Upper lobe of left lung (tissue), 6 donors: ENCODE measurements around the gene ZFAND6. TPM values are rescaled to one million over a fixed set of nuclear protein-coding genes. Genes with fewer than 3 reads are reported as not detected.

Experiments
- ATAC-seq, 2 donors: fragments of 200-7000 bp; cut with Tn5 transposase; one replicate each; pipeline ENCODE4 v1.9.1; 2022; ENCODE audit warnings: mild to moderate bottlenecking in 2 of 2, moderate library complexity in 2 of 2; ENCODE audit not compliant: low FRiP score in 2 of 2
- DNase-seq, 2 donors: peaks; one replicate each; pipeline ENCODE4 v3.0.0-alpha.2; 2019 to 2020
- H3K27ac ChIP-seq, 4 donors: fragments of 200-600 bp; sonication (generic); one replicate each; pipeline ENCODE4 v1.5.1; 2016 to 2019
- H3K27me3 ChIP-seq, 4 donors: fragments of 200-600 bp; sonication (generic); one replicate each; pipeline ENCODE4 v1.5.1; 2017 to 2019
- H3K36me3 ChIP-seq, 4 donors: fragments of 200-600 bp; sonication (generic); one replicate each; pipeline ENCODE4 v1.5.1; 2016 to 2019
- H3K4me1 ChIP-seq, 4 donors: fragments of 200-600 bp; sonication (generic); one replicate each; pipeline ENCODE4 v1.5.1; 2018 to 2019
- H3K4me3 ChIP-seq, 4 donors: fragments of 200-600 bp; sonication (generic); one replicate each; pipeline ENCODE4 v1.5.1; 2017 to 2019; ENCODE audit warnings: mild to moderate bottlenecking in 2 of 4, moderate library complexity in 1 of 4
- H3K9me3 ChIP-seq, 4 donors: fragments of 200-600 bp; sonication (generic); one replicate each; pipeline ENCODE4 v1.5.1; 2018 to 2019
- CTCF ChIP-seq, 6 experiments: fragments of 450-650 bp in 4 of 6; fragments of 200-600 bp in 2 of 6; sonication (generic) in 2 of 6; IDR thresholded peaks; one replicate each; pipeline ENCODE4 v1.5.1; 2016 to 2019; ENCODE audit warnings: antibody characterized with exemption in 6 of 6
- EP300 ChIP-seq, 4 donors: sonication (generic); formaldehyde crosslinking; IDR thresholded peaks; one replicate each; pipeline ENCODE4 v1.5.1; 2017; ENCODE audit warnings: antibody characterized with exemption in 4 of 4, control low read depth in 2 of 4
- POLR2A ChIP-seq, 4 donors: fragments of 450-650 bp; IDR thresholded peaks; one replicate each; pipeline ENCODE4 v1.5.1; 2016 to 2017; ENCODE audit warnings: antibody characterized with exemption in 4 of 4, mild to moderate bottlenecking in 2 of 4
- POLR2AphosphoS5 ChIP-seq, 2 donors: sonication (generic); formaldehyde crosslinking; IDR thresholded peaks; one replicate each; pipeline ENCODE4 v1.5.1; 2017; ENCODE audit warnings: antibody characterized with exemption in 2 of 2
- WGBS, 2 donors: methylation state at CpG; one replicate each; pipeline ENCODE4 v1.1.5; 2017 to 2018; 5-methylcytosine and 5-hydroxymethylcytosine counted together
- total RNA-seq, 6 donors: library from RNA; depleted of rRNA in 4 of 6; stranded (reverse); fragments of >200 nt in 4 of 6; gene quantifications; one replicate each; pipeline versions ENCODE4 v1.1.0 to v1.2.1, GENCODE V29; 2016 to 2021
- donor health status: DM: no; HTN: no; CAD: no; lungs with moderate emphysema.
- donor health status: DM: no; HTN: yes; CAD: no; lungs with severe emphysema.

ZFAND6 gene
- total RNA-seq, 6 donors from 2014 or later: 36.7 to 151 (median 70.5) TPM

- Histone ChIP-seq H3K36me3 (no peaks in the 10 kb centered on the region), H3K9me3 (no peaks in the 10 kb centered on the region), H3K27me3 (no peaks in the 10 kb centered on the region), H3K27ac (peak overlapping the region in 2 of 4 donors; percentile 96), H3K4me1 (peaks cover 18 to 35% (median 25%) of the 10 kb centered on the region in 4 donors), H3K4me3 (peak overlapping the region in 3 of 4 donors; percentile 76 to 86 (median 79))
- ATAC-seq: no peak
- no peak for TF ChIP-seq CTCF (IDR thresholded peaks at IDR 0.05)
- TF ChIP-seq POLR2A (IDR thresholded peaks at IDR 0.05): no peak
- TF ChIP-seq EP300 (IDR thresholded peaks at IDR 0.05): no peak
- no peak for TF ChIP-seq POLR2AphosphoS5 (IDR thresholded peaks at IDR 0.05)
- DNase-seq: no peak
- 26 to 27% methylated on average over 5 of the region's 5 CpGs for WGBS, 2 donors
Measured at GRCh38 chr15:80061582-80061981, 2.1 kb downstream of the ZFAND6 start.

- no peak for ATAC-seq
- Histone ChIP-seq H3K4me1 (peaks cover 24 to 40% (median 28%) of the 10 kb centered on the region in 4 donors), H3K9me3 (no peaks in the 10 kb centered on the region), H3K36me3 (no peaks in the 10 kb centered on the region), H3K27ac (no peak overlapping the region), H3K27me3 (no peaks in the 10 kb centered on the region), H3K4me3 (no peak overlapping the region)
- no peak for DNase-seq
- TF ChIP-seq POLR2A (IDR thresholded peaks at IDR 0.05) (no peak), EP300 (IDR thresholded peaks at IDR 0.05) (no peak), CTCF (IDR thresholded peaks at IDR 0.05) (no peak), POLR2AphosphoS5 (IDR thresholded peaks at IDR 0.05) (no peak)
Measured at GRCh38 chr15:80066912-80067311, 7.4 kb downstream of the ZFAND6 start.

- Histone ChIP-seq H3K27me3 (no peaks in the 10 kb centered on the region), H3K36me3 (no peaks in the 10 kb centered on the region), H3K27ac (no peak overlapping the region), H3K4me3 (no peak overlapping the region), H3K4me1 (peaks cover 31 to 50% (median 32%) of the 10 kb centered on the region in 4 donors), H3K9me3 (no peaks in the 10 kb centered on the region)
- ATAC-seq: peak in 1 of 2 donors; percentile 44
- WGBS, 2 donors: 85 to 86% methylated on average over 11 of the region's 11 CpGs
- TF ChIP-seq CTCF (IDR thresholded peaks at IDR 0.05): no peak
- no peak for TF ChIP-seq POLR2AphosphoS5 (IDR thresholded peaks at IDR 0.05)
- TF ChIP-seq EP300 (IDR thresholded peaks at IDR 0.05): no peak
- TF ChIP-seq POLR2A (IDR thresholded peaks at IDR 0.05): no peak
- no peak for DNase-seq
Measured at GRCh38 chr15:80068578-80068977, 9.1 kb downstream of the ZFAND6 start.

GRCh38 chr15:80070840-80071239, 11.4 kb downstream of the ZFAND6 start:
- no peak overlapping the region for H3K4me3 ChIP-seq
- ATAC-seq: no peak
- DNase-seq: no peak
- H3K27me3 ChIP-seq: no peaks in the 10 kb centered on the region
- no peaks in the 10 kb centered on the region for H3K36me3 ChIP-seq
- peaks cover 39 to 59% (median 41%) of the 10 kb centered on the region in 4 donors for H3K4me1 ChIP-seq
- TF ChIP-seq CTCF (IDR thresholded peaks at IDR 0.05) (no peak), POLR2AphosphoS5 (IDR thresholded peaks at IDR 0.05) (no peak), POLR2A (IDR thresholded peaks at IDR 0.05) (no peak), EP300 (IDR thresholded peaks at IDR 0.05) (no peak)
- no peak overlapping the region for H3K27ac ChIP-seq
- no peaks in the 10 kb centered on the region for H3K9me3 ChIP-seq

GRCh38 chr15:80071652-80072051, 12.2 kb downstream of the ZFAND6 start:
- no peak for ATAC-seq
- Histone ChIP-seq H3K4me3 (peak overlapping the region in 1 of 4 donors; percentile 31), H3K36me3 (no peaks in the 10 kb centered on the region), H3K27me3 (no peaks in the 10 kb centered on the region), H3K4me1 (peaks cover 39 to 65% (median 44%) of the 10 kb centered on the region in 4 donors), H3K27ac (no peak overlapping the region), H3K9me3 (no peaks in the 10 kb centered on the region)
- no peak for TF ChIP-seq POLR2A (IDR thresholded peaks at IDR 0.05)
- no peak for TF ChIP-seq CTCF (IDR thresholded peaks at IDR 0.05)
- TF ChIP-seq EP300 (IDR thresholded peaks at IDR 0.05): no peak
- TF ChIP-seq POLR2AphosphoS5 (IDR thresholded peaks at IDR 0.05): no peak
- no peak for DNase-seq
